Astrocyte (in vitro differentiated cells and primary cell): ENCODE measurements around the gene CTBP2.

ENCODE experiments used
- EZH2 ChIP-seq: IDR thresholded peaks from 2 replicates; pipeline ENCODE4 v1.6.1; 2012; ENCODE audit warnings: mild to moderate bottlenecking, low read length, inconsistent platforms; ENCODE audit not compliant: insufficient read depth
- TF ChIP-seq, protein P1 (sequence below): IDR thresholded peaks from 2 replicates; pipeline ENCODE4 v1.5.1; 2011; ENCODE audit warnings: low read depth, mild to moderate bottlenecking, inconsistent platforms, low read length, moderate library complexity; ENCODE audit not compliant: insufficient read depth

DNA sequence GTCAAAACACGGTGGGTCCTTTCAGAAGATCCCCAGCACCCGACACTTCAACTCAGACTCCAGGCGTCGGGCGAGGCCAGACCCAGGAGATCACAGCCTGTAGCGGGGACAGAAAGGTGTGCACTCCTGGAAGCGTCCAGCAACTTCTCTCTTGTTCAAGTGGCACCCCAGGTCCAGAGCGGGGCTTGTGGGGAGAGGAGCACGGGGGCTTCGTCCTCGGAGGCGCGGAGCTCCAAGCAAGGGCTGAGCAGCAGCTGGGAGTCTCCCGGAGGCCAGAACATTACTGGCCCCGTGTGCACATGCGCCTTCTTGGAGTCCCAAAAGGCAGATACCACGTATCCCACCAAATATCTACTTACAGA lies 163.5 kb downstream of the CTBP2 start:
- TF ChIP-seq, protein P1, sequence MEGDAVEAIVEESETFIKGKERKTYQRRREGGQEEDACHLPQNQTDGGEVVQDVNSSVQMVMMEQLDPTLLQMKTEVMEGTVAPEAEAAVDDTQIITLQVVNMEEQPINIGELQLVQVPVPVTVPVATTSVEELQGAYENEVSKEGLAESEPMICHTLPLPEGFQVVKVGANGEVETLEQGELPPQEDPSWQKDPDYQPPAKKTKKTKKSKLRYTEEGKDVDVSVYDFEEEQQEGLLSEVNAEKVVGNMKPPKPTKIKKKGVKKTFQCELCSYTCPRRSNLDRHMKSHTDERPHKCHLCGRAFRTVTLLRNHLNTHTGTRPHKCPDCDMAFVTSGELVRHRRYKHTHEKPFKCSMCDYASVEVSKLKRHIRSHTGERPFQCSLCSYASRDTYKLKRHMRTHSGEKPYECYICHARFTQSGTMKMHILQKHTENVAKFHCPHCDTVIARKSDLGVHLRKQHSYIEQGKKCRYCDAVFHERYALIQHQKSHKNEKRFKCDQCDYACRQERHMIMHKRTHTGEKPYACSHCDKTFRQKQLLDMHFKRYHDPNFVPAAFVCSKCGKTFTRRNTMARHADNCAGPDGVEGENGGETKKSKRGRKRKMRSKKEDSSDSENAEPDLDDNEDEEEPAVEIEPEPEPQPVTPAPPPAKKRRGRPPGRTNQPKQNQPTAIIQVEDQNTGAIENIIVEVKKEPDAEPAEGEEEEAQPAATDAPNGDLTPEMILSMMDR: no peak
- no peak for TF ChIP-seq EZH2
